HG02970 (cell line): Measurements from ENCODE around the gene LANCL3.
"Not testable (repeated sequence)": the region's sequence is repeated elsewhere in the genome, so short reads cannot be mapped to it uniquely, and the experiment has no call there.

Experiments used
- ATAC-seq: cut with Tn5 transposase; IDR thresholded peaks from one replicate; pipeline ENCODE4 v1.9.1; 2021; ENCODE audit warnings: mild to moderate bottlenecking, moderate library complexity, moderate number of reproducible peaks; ENCODE audit not compliant: unreplicated experiment, low FRiP score

Gene LANCL3

GRCh38 chrX:37571426-37572107 is at the start of gene LANCL3:
Gene LANCL3 (plus strand): TSS chrX:37571661. CDS start chrX:37571871, 210 bp downstream.
- ATAC-seq, result not testable (repeated sequence)

GRCh38 chrX:37523673-37524072 is 47.8 kb upstream of the LANCL3 start:
- ATAC-seq, result not testable (repeated sequence)

- ATAC-seq, result no peak
Observed at GRCh38 chrX:37541991-37542390, 29.5 kb upstream of the LANCL3 start.

- ATAC-seq, result no peak
Observed at GRCh38 chrX:37542791-37543190, 28.7 kb upstream of the LANCL3 start.

- ATAC-seq, result no peak
Observed at GRCh38 chrX:37543324-37543723, 28.1 kb upstream of the LANCL3 start.

- ATAC-seq, result not testable (repeated sequence)
Observed at GRCh38 chrX:37544531-37544930, 26.9 kb upstream of the LANCL3 start.

- no peak for ATAC-seq
Observed at GRCh38 chrX:37545066-37545465, 26.4 kb upstream of the LANCL3 start.

GRCh38 chrX:37549619-37550018 is 21.8 kb upstream of the LANCL3 start:
- ATAC-seq, result not testable (repeated sequence)

GRCh38 chrX:37553476-37553875 is 18.0 kb upstream of the LANCL3 start:
- ATAC-seq, result no peak

- not testable (repeated sequence) for ATAC-seq
Observed at GRCh38 chrX:37565254-37565653, 6.2 kb upstream of the LANCL3 start.

- not testable (repeated sequence) for ATAC-seq
Observed at GRCh38 chrX:37570349-37570748, 1.1 kb upstream of the LANCL3 start.

GRCh38 chrX:37572108-37572587 is 687 bp downstream of the LANCL3 start:
- not testable (repeated sequence) for ATAC-seq

GRCh38 chrX:37573121-37573520 is 1.7 kb downstream of the LANCL3 start:
- not testable (repeated sequence) for ATAC-seq

GRCh38 chrX:37578045-37578444 is 6.6 kb downstream of the LANCL3 start:
- no peak for ATAC-seq

GRCh38 chrX:37580080-37580479 is 8.6 kb downstream of the LANCL3 start:
- ATAC-seq, result no peak

- ATAC-seq, result not testable (repeated sequence)
Observed at GRCh38 chrX:37587337-37587736, 15.9 kb downstream of the LANCL3 start.

- ATAC-seq, result no peak
Observed at GRCh38 chrX:37590047-37590446, 18.6 kb downstream of the LANCL3 start.

- ATAC-seq, result no peak
Observed at GRCh38 chrX:37594755-37595382, 23.4 kb downstream of the LANCL3 start.

- no peak for ATAC-seq
Observed at GRCh38 chrX:37599729-37600128, 28.3 kb downstream of the LANCL3 start.

- ATAC-seq, result no peak
Observed at GRCh38 chrX:37603938-37604409, 32.5 kb downstream of the LANCL3 start.

- ATAC-seq, result no peak
Observed at GRCh38 chrX:37607243-37607642, 35.8 kb downstream of the LANCL3 start.

- no peak for ATAC-seq
Observed at GRCh38 chrX:37608156-37608555, 36.7 kb downstream of the LANCL3 start.
